Measurements from ENCODE around the gene PLCD1. TPM values are rescaled to one million over a fixed set of nuclear protein-coding genes. Genes with fewer than 3 reads are reported as not detected.

PLCD1 gene
- polyA plus RNA-seq, 2 donors, result 40.1 to 41.2 TPM

DNA sequence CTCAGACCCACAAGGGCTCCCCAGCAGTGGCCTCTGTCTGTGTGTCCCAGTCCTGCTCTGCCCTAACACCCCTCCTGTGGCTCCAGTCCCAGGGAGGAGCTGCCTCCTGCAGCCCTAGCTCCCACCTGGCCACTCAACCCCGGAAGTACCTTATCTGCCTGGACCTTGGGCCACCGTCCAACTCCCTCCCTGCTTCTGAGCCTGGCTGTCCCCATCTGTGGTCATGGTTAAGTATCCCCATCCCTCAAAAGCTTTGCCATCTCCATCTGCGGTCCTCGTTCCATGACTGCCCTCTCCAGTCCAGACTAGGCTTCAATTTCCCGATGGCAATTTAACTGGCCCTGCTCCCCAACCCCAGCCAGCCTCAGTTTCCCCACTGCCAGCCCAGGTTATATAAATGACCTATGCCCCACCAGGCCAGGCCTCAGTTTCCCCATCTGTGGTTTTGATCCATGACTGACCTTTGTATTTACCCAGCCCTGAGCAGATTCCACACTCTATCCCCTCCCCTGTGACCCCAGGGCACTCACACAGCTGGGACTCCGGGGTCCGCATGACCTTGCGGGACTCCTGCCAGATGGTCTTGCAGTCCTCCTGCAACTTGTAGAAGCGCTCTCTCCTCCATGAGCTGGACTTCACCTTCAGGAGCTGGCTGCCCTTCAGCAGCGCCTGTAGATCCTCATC lies 9.6 kb downstream of the PLCD1 start:
- 81 to 91% methylated on average over 10 of the region's 10 CpGs for WGBS, 2 donors
- peaks cover 0 to 10% of the 10 kb centered on the region in 2 donors for H3K9me3 ChIP-seq (ENCODE audit: control insufficient read depth in 2 of 2, insufficient read depth in 1 of 2, low read depth in 1 of 2, low read length in 1 of 2)
- H3K27me3 ChIP-seq (ENCODE audit: control insufficient read depth in 1 of 2, insufficient read depth in 2 of 2, low read length in 2 of 2), result no peaks in the 10 kb centered on the region
- H3K27ac ChIP-seq (ENCODE audit: low read depth in 2 of 2, low read length in 1 of 2), result no peak overlapping the region
- peaks cover 19 to 40% of the 10 kb centered on the region in 2 donors for H3K36me3 ChIP-seq (ENCODE audit: control insufficient read depth in 2 of 2, insufficient read depth in 2 of 2, low read length in 1 of 2)
- no peak overlapping the region for H3K4me3 ChIP-seq (ENCODE audit: low read depth in 1 of 2, low read length in 2 of 2)
- peaks cover 0 to 7% of the 10 kb centered on the region in 2 donors for H3K4me1 ChIP-seq (ENCODE audit: control insufficient read depth in 2 of 2, insufficient read depth in 2 of 2, low read length in 1 of 2)

DNA sequence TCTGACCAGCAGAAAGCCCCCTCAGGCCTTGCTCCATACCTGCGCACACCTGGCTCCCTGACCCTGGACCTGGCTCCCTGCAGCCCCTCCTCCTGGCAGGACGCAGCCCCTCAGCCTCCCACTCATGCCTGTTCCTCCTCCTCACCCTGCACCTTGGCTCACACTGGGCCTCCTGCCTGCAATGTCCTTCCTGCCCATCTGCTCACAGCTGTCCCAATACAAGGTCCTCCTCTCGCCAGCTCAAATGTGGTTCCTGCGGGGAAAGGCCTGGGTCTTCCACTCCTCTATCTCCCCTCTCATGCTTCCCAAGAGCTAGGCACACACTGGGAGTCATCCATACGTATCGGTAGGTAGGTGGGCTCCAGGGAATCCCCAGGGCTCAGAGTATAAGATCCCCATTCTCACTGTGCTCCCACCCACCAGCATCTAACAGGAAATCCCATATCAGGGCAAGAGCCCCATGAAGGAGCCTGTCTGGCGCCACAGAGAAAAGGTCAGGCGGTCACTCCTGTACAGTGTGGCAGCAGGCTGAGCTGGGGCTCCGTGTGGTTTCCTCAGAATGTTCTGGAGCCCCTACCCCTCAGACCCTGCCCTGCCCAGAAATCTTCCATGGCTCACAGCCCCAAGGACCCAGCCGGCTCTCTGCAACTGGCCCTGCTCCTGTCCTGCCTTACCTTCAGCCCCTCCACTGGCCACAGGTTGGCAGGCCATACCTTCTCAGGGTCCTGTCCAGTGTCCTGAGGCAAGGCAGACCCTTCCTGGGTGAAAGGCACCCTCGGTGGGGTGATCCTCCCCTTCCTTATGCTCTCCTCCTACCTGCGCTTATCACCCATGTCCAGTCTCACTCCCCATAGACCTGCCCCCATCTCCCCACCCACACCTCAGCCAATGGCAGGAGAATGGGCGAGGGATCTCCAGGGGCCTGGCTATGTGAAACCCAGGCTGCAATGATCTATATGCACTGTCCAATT lies 10.9 kb downstream of the PLCD1 start:
- no peak overlapping the region for H3K4me3 ChIP-seq (ENCODE audit: low read depth in 1 of 2, low read length in 2 of 2)
- H3K36me3 ChIP-seq (ENCODE audit: control insufficient read depth in 2 of 2, insufficient read depth in 2 of 2, low read length in 1 of 2), result peaks cover 19 to 40% of the 10 kb centered on the region in 2 donors
- H3K27me3 ChIP-seq (ENCODE audit: control insufficient read depth in 1 of 2, insufficient read depth in 2 of 2, low read length in 2 of 2), result no peaks in the 10 kb centered on the region
- H3K9me3 ChIP-seq (ENCODE audit: control insufficient read depth in 2 of 2, insufficient read depth in 1 of 2, low read depth in 1 of 2, low read length in 1 of 2), result peaks cover 0 to 10% of the 10 kb centered on the region in 2 donors
- H3K27ac ChIP-seq (ENCODE audit: low read depth in 2 of 2, low read length in 1 of 2), result no peak overlapping the region
- peaks cover 0 to under 1% of the 10 kb centered on the region in 2 donors for H3K4me1 ChIP-seq (ENCODE audit: control insufficient read depth in 2 of 2, insufficient read depth in 2 of 2, low read length in 1 of 2)
- WGBS, 2 donors, result 90% methylated on average over 13 of the region's 13 CpGs

DNA sequence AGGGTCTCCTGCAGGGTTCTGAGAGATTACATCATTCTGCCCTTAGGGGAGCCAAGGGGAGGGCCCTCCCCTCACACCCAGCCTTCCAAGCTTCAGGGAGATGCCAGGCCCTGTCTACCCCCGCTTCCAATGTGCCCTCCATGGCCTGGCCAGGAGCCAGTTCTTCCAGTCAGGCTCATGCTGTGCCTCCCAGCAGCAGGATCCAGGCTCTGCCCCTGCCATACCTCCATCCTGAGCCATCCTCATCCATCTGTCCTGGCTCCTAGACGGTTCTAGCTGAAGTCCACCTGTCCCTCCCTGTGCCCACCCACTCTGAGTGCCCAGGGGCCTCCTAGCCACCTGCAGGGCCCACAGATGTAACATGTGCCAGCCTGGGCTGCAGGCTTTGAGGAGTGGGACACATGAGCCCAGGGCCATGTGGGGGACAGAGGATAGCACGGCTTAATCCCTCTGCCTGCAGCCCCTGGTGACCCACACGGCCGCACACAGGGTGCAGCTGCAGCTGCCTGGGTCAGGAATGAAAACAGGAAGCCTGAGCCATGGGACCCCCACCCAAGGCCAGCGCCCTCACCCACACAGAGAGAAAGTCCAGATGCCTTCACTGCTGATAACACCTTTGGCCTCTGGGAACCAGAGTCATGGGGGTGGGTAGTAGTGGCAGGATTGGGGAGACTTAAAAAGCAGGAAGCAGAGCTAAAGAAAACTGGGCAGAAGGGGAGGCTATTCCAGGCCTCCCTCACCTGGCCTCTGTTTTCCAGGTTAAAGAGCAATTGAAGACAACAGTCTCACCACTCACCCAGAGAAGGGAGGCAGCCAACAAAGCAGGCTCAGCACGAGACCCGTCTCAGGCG lies 11.8 kb downstream of the PLCD1 start:
- H3K4me1 ChIP-seq (ENCODE audit: control insufficient read depth in 2 of 2, insufficient read depth in 2 of 2, low read length in 1 of 2), result no peaks in the 10 kb centered on the region
- WGBS, 2 donors, result 89 to 91% methylated on average over 9 of the region's 9 CpGs
- no peak overlapping the region for H3K27ac ChIP-seq (ENCODE audit: low read depth in 2 of 2, low read length in 1 of 2)
- no peaks in the 10 kb centered on the region for H3K27me3 ChIP-seq (ENCODE audit: control insufficient read depth in 1 of 2, insufficient read depth in 2 of 2, low read length in 2 of 2)
- peaks cover 0 to 10% of the 10 kb centered on the region in 2 donors for H3K9me3 ChIP-seq (ENCODE audit: control insufficient read depth in 2 of 2, insufficient read depth in 1 of 2, low read depth in 1 of 2, low read length in 1 of 2)
- no peak overlapping the region for H3K4me3 ChIP-seq (ENCODE audit: low read depth in 1 of 2, low read length in 2 of 2)
- peaks cover 19 to 40% of the 10 kb centered on the region in 2 donors for H3K36me3 ChIP-seq (ENCODE audit: control insufficient read depth in 2 of 2, insufficient read depth in 2 of 2, low read length in 1 of 2)

DNA sequence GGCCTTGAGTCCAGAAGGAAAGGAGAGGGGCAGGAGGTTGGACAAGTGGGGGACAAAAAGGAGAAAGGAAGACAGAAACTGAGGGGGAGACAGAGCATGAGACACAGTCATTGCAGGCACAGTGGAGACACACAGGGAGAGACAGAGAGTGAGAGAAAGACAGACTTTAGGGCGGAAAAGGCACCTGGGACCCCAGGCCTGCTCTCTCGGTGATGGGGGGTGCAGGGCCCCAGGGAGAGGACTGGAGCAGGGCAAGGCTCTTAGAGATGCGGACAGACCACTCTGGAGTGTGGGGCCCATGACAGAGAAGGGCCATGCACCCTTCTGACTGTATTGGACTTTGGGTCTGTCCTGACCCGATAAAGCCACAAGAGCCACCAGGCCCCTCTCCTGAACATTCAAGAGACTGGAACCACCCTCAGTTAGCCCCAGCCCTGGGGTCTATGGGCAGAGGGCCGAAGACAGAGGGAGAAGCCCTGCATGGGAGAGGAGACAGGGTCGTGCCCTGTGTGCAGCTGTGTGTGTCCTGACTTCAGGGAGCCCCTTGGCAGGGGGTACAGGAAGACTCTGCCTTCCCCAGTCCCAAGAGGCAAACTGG lies 12.5 kb downstream of the PLCD1 start:
- peaks cover 19 to 40% of the 10 kb centered on the region in 2 donors for H3K36me3 ChIP-seq (ENCODE audit: control insufficient read depth in 2 of 2, insufficient read depth in 2 of 2, low read length in 1 of 2)
- H3K27ac ChIP-seq (ENCODE audit: low read depth in 2 of 2, low read length in 1 of 2), result no peak overlapping the region
- WGBS, 2 donors, result 78 to 81% methylated on average over 6 of the region's 6 CpGs
- H3K27me3 ChIP-seq (ENCODE audit: control insufficient read depth in 1 of 2, insufficient read depth in 2 of 2, low read length in 2 of 2), result no peaks in the 10 kb centered on the region
- peaks cover 0 to 10% of the 10 kb centered on the region in 2 donors for H3K9me3 ChIP-seq (ENCODE audit: control insufficient read depth in 2 of 2, insufficient read depth in 1 of 2, low read depth in 1 of 2, low read length in 1 of 2)
- H3K4me3 ChIP-seq (ENCODE audit: low read depth in 1 of 2, low read length in 2 of 2), result no peak overlapping the region
- no peaks in the 10 kb centered on the region for H3K4me1 ChIP-seq (ENCODE audit: control insufficient read depth in 2 of 2, insufficient read depth in 2 of 2, low read length in 1 of 2)

DNA sequence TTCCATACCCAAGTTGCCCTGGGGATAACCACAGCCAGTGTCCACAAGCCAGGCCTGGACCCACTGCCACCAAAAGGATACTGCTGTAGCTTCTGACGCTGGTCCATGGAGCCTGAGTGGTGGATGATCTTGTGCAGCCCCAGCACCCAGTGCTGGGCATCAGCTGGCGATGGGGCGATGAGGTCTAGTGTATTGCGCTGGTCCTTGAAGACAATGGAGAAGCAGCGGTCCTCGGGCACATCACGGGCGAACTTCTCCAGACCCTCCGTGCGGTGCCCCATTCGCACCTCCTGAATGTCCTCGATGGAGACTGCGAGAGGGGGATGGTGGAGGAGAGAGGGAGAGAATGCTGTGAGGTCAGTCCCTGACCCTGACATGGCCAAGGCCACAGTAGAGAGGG lies 13.0 kb downstream of the PLCD1 start:
- no peaks in the 10 kb centered on the region for H3K27me3 ChIP-seq (ENCODE audit: control insufficient read depth in 1 of 2, insufficient read depth in 2 of 2, low read length in 2 of 2)
- H3K4me3 ChIP-seq (ENCODE audit: low read depth in 1 of 2, low read length in 2 of 2), result no peak overlapping the region
- H3K4me1 ChIP-seq (ENCODE audit: control insufficient read depth in 2 of 2, insufficient read depth in 2 of 2, low read length in 1 of 2), result no peaks in the 10 kb centered on the region
- no peak overlapping the region for H3K27ac ChIP-seq (ENCODE audit: low read depth in 2 of 2, low read length in 1 of 2)
- H3K9me3 ChIP-seq (ENCODE audit: control insufficient read depth in 2 of 2, insufficient read depth in 1 of 2, low read depth in 1 of 2, low read length in 1 of 2), result peaks cover 0 to 10% of the 10 kb centered on the region in 2 donors
- 99% methylated on average over 13 of the region's 13 CpGs for WGBS, 2 donors
- peaks cover 19 to 40% of the 10 kb centered on the region in 2 donors for H3K36me3 ChIP-seq (ENCODE audit: control insufficient read depth in 2 of 2, insufficient read depth in 2 of 2, low read length in 1 of 2)

DNA sequence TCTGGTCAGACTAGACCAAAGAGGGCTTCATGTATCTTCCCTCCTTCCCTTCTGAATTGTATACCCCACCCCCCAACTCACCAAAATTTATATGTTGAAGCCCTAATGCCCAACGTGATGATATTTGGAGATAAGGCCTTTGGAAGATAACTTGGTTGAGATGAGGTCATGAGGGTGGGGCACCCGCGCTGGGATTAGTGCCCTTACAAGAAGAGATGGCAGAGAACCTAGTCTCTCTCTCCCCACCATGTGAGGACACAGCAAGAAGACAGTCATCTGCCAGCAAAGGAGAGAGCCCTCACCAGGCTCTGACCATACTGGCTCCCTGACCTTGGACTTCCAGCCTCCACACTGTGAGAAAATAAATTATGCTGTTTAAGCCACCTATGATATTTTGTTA lies 13.5 kb downstream of the PLCD1 start:
- Histone ChIP-seq H3K4me3 (ENCODE audit: low read depth in 1 of 2, low read length in 2 of 2) (no peak overlapping the region), H3K36me3 (ENCODE audit: control insufficient read depth in 2 of 2, insufficient read depth in 2 of 2, low read length in 1 of 2) (peaks cover 19 to 44% of the 10 kb centered on the region in 2 donors), H3K4me1 (ENCODE audit: control insufficient read depth in 2 of 2, insufficient read depth in 2 of 2, low read length in 1 of 2) (no peaks in the 10 kb centered on the region), H3K27me3 (ENCODE audit: control insufficient read depth in 1 of 2, insufficient read depth in 2 of 2, low read length in 2 of 2) (no peaks in the 10 kb centered on the region), H3K27ac (ENCODE audit: low read depth in 2 of 2, low read length in 1 of 2) (no peak overlapping the region), H3K9me3 (ENCODE audit: control insufficient read depth in 2 of 2, insufficient read depth in 1 of 2, low read depth in 1 of 2, low read length in 1 of 2) (peaks cover 0 to 10% of the 10 kb centered on the region in 2 donors)
- 91 to 93% methylated on average over 3 of the region's 3 CpGs for WGBS, 2 donors

DNA sequence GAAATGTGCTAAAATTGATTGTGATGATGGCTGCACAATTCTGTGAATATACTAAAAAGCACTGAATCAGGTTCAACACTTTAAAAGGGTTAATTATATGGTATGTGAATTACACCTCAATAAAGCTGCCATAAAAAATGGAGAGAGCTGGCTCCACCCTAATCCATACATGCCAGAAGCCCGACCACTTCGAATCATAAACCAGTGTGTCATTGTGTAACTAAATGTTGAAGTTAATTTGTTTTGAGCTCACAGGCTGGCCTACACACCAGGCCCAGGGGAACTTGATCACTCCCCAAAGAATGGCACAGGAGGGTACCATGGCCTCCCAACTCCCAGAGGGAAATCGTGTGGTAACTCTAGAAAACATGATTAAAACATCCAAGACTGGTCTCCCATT lies 14.0 kb downstream of the PLCD1 start:
- H3K9me3 ChIP-seq (ENCODE audit: control insufficient read depth in 2 of 2, insufficient read depth in 1 of 2, low read depth in 1 of 2, low read length in 1 of 2), result peaks cover 0 to 10% of the 10 kb centered on the region in 2 donors
- H3K27ac ChIP-seq (ENCODE audit: low read depth in 2 of 2, low read length in 1 of 2), result no peak overlapping the region
- peaks cover 19 to 46% of the 10 kb centered on the region in 2 donors for H3K36me3 ChIP-seq (ENCODE audit: control insufficient read depth in 2 of 2, insufficient read depth in 2 of 2, low read length in 1 of 2)
- no peak overlapping the region for H3K4me3 ChIP-seq (ENCODE audit: low read depth in 1 of 2, low read length in 2 of 2)
- no peaks in the 10 kb centered on the region for H3K27me3 ChIP-seq (ENCODE audit: control insufficient read depth in 1 of 2, insufficient read depth in 2 of 2, low read length in 2 of 2)
- no peaks in the 10 kb centered on the region for H3K4me1 ChIP-seq (ENCODE audit: control insufficient read depth in 2 of 2, insufficient read depth in 2 of 2, low read length in 1 of 2)
- 72 to 76% methylated on average over 3 of the region's 3 CpGs for WGBS, 2 donors

DNA sequence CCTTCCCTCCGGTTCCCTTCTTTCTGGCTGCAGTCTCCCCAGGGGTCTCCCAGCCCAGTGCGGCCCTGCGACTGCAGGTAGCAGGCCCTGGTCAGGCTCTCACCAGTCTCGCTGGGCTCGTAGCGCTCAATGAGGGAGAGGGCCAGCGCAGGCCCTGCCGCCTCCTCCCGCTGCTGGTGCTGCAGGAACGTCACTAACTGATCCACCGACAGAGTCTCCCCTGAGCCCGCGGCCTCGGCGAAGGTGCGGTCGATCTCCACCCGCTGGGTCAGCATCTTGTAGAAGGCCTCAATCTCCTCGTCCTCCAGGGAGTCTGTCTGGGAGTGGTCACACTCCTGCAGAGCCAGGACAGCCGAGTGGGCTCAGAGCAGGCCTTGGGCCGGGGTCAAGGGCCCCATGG lies 18.3 kb downstream of the PLCD1 start:
- Histone ChIP-seq H3K36me3 (ENCODE audit: control insufficient read depth in 2 of 2, insufficient read depth in 2 of 2, low read length in 1 of 2) (peaks cover 15 to 54% of the 10 kb centered on the region in 2 donors), H3K27ac (ENCODE audit: low read depth in 2 of 2, low read length in 1 of 2) (no peak overlapping the region), H3K27me3 (ENCODE audit: control insufficient read depth in 1 of 2, insufficient read depth in 2 of 2, low read length in 2 of 2) (no peaks in the 10 kb centered on the region), H3K4me1 (ENCODE audit: control insufficient read depth in 2 of 2, insufficient read depth in 2 of 2, low read length in 1 of 2) (no peaks in the 10 kb centered on the region), H3K9me3 (ENCODE audit: control insufficient read depth in 2 of 2, insufficient read depth in 1 of 2, low read depth in 1 of 2, low read length in 1 of 2) (peaks cover 0 to 5% of the 10 kb centered on the region in 2 donors), H3K4me3 (ENCODE audit: low read depth in 1 of 2, low read length in 2 of 2) (no peak overlapping the region)
- 92 to 94% methylated on average over 21 of the region's 21 CpGs for WGBS, 2 donors

Measured in esophagus (tissue), 2 donors.